PFSK-1 (cell line): ENCODE measurements around the gene PURA.

Experiments used
- FOXP2 ChIP-seq: optimal IDR thresholded peaks from 2 replicates; pipeline ENCODE3; 2011; ENCODE audit warnings: borderline replicate concordance, control low read depth, inconsistent platforms; ENCODE audit not compliant: insufficient read depth; ENCODE audit errors: extremely low read length, extremely low read depth
- POLR2AphosphoS5 ChIP-seq: IDR thresholded peaks from 2 replicates; pipeline ENCODE4 v1.6.1; 2012; ENCODE audit warnings: low read depth, mild to moderate bottlenecking, control low read depth, low read length, moderate library complexity
- REST ChIP-seq, 2 experiments: IDR thresholded peaks; 2 replicates each; pipeline versions ENCODE4 v1.6.1 to v1.8.0; 2011 to 2012; ENCODE audit warnings: low read depth in 2 of 2, low read length in 2 of 2, control low read depth in 1 of 2, inconsistent platforms in 1 of 2, mild to moderate bottlenecking in 1 of 2, moderate library complexity in 1 of 2; ENCODE audit not compliant: insufficient read depth in 1 of 2
- SIN3A ChIP-seq: IDR thresholded peaks from 2 replicates; pipeline ENCODE4 v1.6.1; 2012; ENCODE audit warnings: mild to moderate bottlenecking, low read length, moderate library complexity, borderline replicate concordance; ENCODE audit not compliant: insufficient read depth
- TAF1 ChIP-seq: IDR thresholded peaks from 2 replicates; pipeline ENCODE4 v1.6.1; 2012; ENCODE audit warnings: low read length, control low read depth, borderline replicate concordance; ENCODE audit not compliant: insufficient read depth

The PURA gene

DNA sequence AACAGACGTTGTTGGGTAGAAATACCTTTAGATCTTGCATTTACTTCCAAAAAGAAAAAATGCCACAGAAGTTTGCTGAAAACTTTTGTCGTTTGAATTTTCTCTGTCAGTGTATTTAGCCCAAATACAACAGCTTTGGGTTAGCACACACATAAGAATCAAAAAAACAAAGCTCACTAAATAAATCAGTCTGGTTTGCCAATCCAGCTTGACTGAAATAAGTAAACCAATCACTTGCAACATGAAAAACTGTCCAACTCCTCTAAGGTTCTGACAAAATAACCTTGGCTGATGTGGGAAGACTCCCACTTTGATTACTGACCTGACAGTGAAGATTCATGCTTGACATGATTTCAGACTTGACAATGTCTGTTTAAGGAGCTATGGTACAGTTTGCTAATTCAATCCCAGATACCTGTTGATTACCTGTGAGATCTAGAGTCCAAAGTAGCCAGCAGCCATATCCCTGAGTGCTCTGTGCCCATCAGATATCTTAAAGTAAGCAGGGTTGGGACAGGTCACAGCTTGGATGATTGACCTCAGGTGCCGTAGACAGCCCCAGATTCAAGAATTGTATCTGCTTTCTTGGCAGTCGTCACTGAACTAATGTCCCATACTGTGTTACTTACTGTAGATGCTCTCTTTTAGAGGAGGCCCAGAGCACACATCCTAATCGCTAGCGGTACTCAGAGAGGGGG, 12.6 kb downstream of the PURA start:
- TF ChIP-seq TAF1 (no peak), SIN3A (no peak), POLR2AphosphoS5 (no peak)

DNA sequence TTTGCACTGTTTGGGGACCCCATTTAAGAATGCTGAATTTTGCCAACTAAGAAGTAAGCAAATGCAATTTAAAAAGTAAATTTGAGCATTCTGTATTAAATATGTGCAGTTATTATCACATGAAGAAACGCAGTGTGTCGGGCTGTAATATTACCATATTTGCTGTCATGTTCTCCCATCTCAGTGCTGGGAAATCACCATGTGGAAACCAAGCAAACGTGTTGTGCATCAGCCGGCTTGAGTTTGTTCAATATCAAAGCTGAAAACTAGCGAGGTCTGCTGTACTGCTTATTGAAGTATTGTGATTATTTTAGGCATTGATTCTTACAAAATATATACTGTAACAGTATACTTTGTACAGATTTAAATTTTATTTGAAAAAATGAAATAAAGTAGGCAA, 14.5 kb downstream of the PURA start:
- TF ChIP-seq POLR2AphosphoS5 (no peak), TAF1 (no peak)

DNA sequence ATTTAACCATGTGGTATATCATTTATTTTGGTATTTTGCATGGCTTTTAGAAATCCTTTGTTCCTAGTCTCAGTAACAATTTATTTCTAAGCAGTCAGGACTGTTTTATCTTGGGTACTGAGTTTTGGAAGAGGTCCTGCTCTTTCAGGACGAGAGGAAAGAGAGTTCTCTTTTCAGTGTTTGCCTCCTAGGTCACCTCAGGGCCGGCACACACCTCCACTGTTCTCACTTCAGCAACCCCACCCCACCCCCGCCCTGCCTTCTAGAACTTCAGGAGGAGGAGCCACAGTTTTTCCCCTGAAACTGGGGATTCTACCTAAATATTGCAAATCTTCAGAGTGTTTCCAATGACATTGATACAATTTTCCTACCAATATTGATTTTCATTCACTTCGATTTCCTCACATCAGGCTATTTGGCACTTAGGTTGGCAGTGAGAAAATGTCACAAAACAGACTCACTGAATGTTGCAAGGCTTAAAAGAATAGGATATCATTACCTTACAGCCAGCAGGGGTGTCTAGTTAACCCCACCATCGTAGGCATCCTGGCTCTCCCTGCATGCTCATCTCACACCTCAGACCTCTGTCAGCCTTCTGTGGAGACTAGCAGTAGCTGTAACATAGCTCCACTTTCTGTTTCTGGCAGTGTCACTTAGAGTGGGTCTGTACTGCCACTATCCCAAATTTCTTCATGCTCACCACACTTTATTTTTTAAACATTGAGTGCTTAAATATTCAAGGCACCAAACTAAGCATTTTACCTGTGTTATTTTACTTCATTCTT, 17.2 kb downstream of the PURA start:
- TF ChIP-seq FOXP2 (no peak), POLR2AphosphoS5 (no peak), SIN3A (no peak)

DNA sequence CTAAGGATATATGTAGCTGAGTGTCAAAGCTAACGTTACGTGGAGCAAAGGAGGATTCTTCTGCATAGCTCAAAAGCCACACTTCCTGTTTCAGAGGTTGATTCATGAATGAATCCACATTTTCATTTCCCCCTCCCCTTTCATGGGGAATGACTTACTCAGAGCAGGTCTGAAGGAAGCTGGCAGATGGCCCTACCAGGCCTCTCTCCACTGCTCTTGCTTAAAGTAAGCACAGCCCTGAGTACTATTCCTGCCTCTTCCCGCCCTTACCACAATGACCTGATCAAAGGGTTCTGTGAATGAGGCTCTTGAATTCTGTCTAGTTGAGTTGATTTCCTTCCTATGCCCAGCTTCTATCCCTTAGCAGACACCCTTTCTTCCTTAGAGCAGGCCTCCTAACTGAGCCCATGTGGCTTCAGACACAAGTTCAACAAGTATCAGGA, 18.1 kb downstream of the PURA start:
- peak in 1 of 2 experiments; percentile 55; a peak in 1 of 4 replicates for TF ChIP-seq REST (IDR thresholded peaks at IDR 0.05; ENCODE audit: insufficient read depth in 1 of 2, low read depth in 2 of 2, low read length in 2 of 2)
- TF ChIP-seq FOXP2: no peak
- peak; percentile 73 for TF ChIP-seq POLR2AphosphoS5
- TF ChIP-seq TAF1: no peak
- TF ChIP-seq SIN3A: peak; percentile 92

DNA sequence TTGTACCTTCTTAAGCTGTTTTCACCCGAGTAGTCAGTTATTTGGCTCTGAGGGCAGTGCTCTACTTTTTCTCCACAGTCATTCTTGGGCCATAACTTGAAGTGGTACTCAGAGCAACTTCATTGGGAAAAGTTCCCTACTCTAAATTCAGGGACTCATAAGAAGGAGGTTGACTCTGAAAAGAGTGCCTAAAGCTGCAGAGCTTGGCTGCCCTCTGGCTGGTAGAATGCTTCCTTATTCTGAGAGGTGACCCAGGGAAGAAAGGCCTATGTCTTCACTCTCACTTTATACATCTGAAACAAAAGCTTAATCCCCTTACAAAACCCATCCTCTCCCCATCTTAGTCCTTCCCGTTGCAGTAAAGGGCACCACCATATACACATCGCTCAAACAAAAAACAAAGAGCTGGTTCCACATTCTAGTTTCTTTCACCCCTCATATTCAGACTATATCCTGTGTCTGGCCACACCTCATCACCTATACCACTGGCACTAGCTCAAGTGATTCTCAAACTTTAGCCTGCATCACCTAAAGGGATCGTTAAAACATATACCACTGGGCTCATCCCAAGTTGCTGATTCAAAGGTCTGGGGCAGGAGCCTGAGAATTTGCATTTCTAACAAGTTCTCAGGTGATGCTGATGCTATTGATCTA, 19.7 kb downstream of the PURA start:
- TF ChIP-seq REST (IDR thresholded peaks at IDR 0.05; ENCODE audit: insufficient read depth in 1 of 2, low read depth in 2 of 2, low read length in 2 of 2): no peak
- no peak for TF ChIP-seq POLR2AphosphoS5
- no peak for TF ChIP-seq TAF1
- TF ChIP-seq SIN3A: no peak
- no peak for TF ChIP-seq FOXP2

DNA sequence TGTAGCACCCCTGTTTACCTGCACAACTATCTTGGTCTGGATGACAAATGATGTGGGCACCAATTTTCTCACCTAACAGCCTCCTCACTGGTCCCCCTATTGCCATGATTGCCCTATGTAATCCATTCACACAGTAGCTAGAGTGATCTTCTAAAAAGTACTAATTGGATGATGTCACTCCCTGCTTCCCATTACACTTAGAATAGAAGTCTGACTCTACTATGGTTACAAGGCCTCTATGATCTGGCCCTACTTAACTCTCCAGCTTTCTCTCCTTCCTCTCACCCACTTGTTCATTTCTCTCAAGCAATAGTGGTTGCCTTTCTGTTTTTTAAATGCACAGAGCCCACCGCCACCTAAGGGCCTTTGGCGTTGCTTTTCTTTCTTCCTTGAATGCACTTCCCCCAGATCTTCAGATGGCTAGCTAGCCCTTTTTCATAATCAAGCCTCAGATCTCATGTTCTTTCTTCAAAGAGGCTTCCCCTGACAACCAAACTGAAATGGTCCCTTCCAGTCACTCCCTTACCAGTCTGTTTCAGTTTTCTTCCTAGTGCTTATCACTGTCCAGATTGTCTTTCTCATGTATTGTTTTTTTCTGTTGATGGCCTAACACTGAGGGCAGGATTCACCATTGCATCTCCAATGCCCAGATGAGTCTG, 20.5 kb downstream of the PURA start:
- TF ChIP-seq TAF1: no peak
- no peak for TF ChIP-seq SIN3A

DNA sequence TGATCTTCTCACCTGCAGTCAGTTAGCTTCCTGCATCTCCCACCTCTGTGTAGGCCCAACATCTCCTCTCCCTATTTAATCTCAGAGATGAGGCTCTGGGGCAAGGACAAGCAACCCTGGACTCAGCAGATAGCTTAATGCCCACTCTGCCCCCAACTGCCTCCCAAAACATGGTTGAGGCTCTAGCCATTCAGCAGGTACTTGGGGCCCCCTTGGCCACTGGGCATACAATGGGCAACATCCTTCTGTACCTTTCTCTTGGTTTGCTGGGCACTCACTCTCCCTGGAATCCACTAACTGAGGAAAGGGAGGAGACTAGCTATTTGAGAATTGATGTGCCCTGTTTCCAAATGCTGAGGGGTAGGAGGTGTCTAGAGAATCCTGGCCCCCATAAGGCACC, 21.2 kb downstream of the PURA start:
- TF ChIP-seq POLR2AphosphoS5: no peak
- no peak for TF ChIP-seq TAF1
- TF ChIP-seq FOXP2: no peak
- no peak for TF ChIP-seq REST (IDR thresholded peaks at IDR 0.05; ENCODE audit: insufficient read depth in 1 of 2, low read depth in 2 of 2, low read length in 2 of 2)
- no peak for TF ChIP-seq SIN3A
